H1 (cell line): ENCODE measurements around the gene FA2H.

Source experiments
- EP300 ChIP-seq, 2 experiments: IDR thresholded peaks; 1 replicate in 1 of 2; 2 replicates in 1 of 2; pipeline ENCODE4 v1.6.1; 2011 to 2012; ENCODE audit warnings: low read depth in 2 of 2, low read length in 2 of 2, mild to moderate bottlenecking in 2 of 2, borderline replicate concordance in 1 of 2, inconsistent platforms in 1 of 2, moderate library complexity in 1 of 2
- TF ChIP-seq, protein P1 (sequence below): IDR thresholded peaks from 2 replicates; pipeline ENCODE4 v1.6.1; 2011; ENCODE audit warnings: low read length, improper control_type of control experiment

DNA sequence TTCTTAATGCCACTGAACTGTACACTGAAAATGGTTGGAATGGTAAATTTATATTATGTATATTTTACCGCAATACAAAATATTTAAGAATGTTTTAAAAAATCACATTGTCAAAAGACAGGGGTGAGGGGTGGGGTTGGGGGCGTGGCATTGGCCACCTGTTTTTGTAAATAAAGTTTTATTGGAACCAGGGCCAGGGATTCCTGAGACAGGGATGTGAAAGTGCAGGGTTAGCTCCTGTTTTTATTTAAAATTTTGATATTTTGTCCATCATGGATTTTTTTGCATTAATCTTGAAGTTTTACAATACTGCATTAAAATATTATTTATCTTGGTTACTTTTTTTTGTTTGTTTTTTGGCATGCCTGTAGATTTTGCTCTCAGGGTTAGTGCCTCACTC is 2.3 kb upstream of the FA2H start:
- TF ChIP-seq, protein P1, sequence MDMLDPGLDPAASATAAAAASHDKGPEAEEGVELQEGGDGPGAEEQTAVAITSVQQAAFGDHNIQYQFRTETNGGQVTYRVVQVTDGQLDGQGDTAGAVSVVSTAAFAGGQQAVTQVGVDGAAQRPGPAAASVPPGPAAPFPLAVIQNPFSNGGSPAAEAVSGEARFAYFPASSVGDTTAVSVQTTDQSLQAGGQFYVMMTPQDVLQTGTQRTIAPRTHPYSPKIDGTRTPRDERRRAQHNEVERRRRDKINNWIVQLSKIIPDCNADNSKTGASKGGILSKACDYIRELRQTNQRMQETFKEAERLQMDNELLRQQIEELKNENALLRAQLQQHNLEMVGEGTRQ, result no peak
- TF ChIP-seq EP300 (IDR thresholded peaks at IDR 0.05; ENCODE audit: borderline replicate concordance in 1 of 2, low read depth in 2 of 2, low read length in 2 of 2), result no peak
